H1 (cell line): ENCODE measurements around the gene NUB1. TPM values are rescaled to one million over a fixed set of nuclear protein-coding genes. Genes with fewer than 3 reads are reported as not detected.
A peak's percentile ranks its signal among the peaks of the same experiment; 100 is the strongest.

Experiments used
- CTCF ChIA-PET: fragments of 300-600 bp; sonication (Branson Sonifier 250); formaldehyde crosslinking; loops from one replicate; lab custom pipeline; 2021; ENCODE audit not compliant: partially characterized antibody; lab: Charles Lee
- POLR2A ChIA-PET: fragments of 300-600 bp; sonication (Branson Sonifier 250); formaldehyde crosslinking; loops from one replicate; lab custom pipeline; 2021; ENCODE audit warnings: inconsistent platforms; ENCODE audit not compliant: partially characterized antibody; lab: Charles Lee
- DNase-seq, 2 experiments: peaks; one replicate each; pipeline versions ENCODE4 v3.0.0 to v3.0.0-alpha.2; 2010 to 2022; ENCODE audit warnings: low spot score in 2 of 2, low read depth in 1 of 2, mixed read lengths in 1 of 2
- FAIRE-seq: peaks from 2 replicates; lab custom pipeline; 2011; peaks lifted over from hg19 to GRCh38; lab: Jason Lieb, UNC
- H2AFZ ChIP-seq: 2 replicates; pipeline ENCODE4 v1.8.1; 2012; ENCODE audit warnings: low read length, inconsistent platforms
- H2AK5ac ChIP-seq: 2 replicates; pipeline ENCODE4 v1.6.1; 2013; ENCODE audit warnings: low read depth, low read length
- H2BK120ac ChIP-seq: replicated peaks from 2 replicates; pipeline ENCODE3; 2013; ENCODE audit warnings: low read depth, low read length, inconsistent platforms
- H2BK12ac ChIP-seq: 2 replicates; pipeline ENCODE4 v1.6.1; 2013; ENCODE audit warnings: low read depth, low read length
- H2BK15ac ChIP-seq: 2 replicates; pipeline ENCODE4 v1.6.1; 2013; ENCODE audit warnings: low read length
- H2BK20ac ChIP-seq: 2 replicates; pipeline ENCODE4 v1.6.1; 2013; ENCODE audit warnings: low read length
- H2BK5ac ChIP-seq: 2 replicates; pipeline ENCODE4 v1.6.1; 2013; ENCODE audit warnings: low read depth, low read length
- H3K14ac ChIP-seq: 2 replicates; pipeline ENCODE4 v1.6.1; 2013; ENCODE audit warnings: inconsistent platforms; ENCODE audit not compliant: insufficient read length
- H3K18ac ChIP-seq: 2 replicates; pipeline ENCODE4 v1.6.1; 2013; ENCODE audit warnings: low read length; ENCODE audit errors: extremely low read depth
- H3K23ac ChIP-seq: 2 replicates; pipeline ENCODE4 v1.6.1; 2013; ENCODE audit warnings: inconsistent platforms; ENCODE audit not compliant: insufficient read length
- H3K23me2 ChIP-seq: 2 replicates; pipeline ENCODE4 v1.6.1; 2013; ENCODE audit warnings: low read depth, low read length
- H3K27ac ChIP-seq: 2 replicates; pipeline ENCODE4 v1.6.1; 2011; ENCODE audit warnings: low read depth, low read length, inconsistent platforms
- H3K27me3 ChIP-seq, 4 experiments: replicated peaks in 1 of 4; 1 replicate in 1 of 4; 2 replicates in 3 of 4; pipeline versions ENCODE4 v1.6.1 to v1.8.1; 2011 to 2013; ENCODE audit warnings: low read length in 3 of 4, mild to moderate bottlenecking in 3 of 4, inconsistent platforms in 2 of 4, mixed read lengths in 2 of 4, moderate library complexity in 1 of 4; ENCODE audit not compliant: control insufficient read depth in 3 of 4, insufficient read depth in 3 of 4; ENCODE audit errors: extremely low read depth in 1 of 4
- H3K36me3 ChIP-seq, 4 experiments: 2 replicates each; pipeline versions ENCODE4 v1.6.1 to v1.8.1; 2011 to 2013; ENCODE audit warnings: mild to moderate bottlenecking in 4 of 4, low read length in 3 of 4, moderate library complexity in 2 of 4, control low read depth in 1 of 4, inconsistent platforms in 1 of 4; ENCODE audit not compliant: insufficient read depth in 4 of 4, control insufficient read depth in 2 of 4
- H3K4ac ChIP-seq: replicated peaks from 2 replicates; pipeline ENCODE3; 2013; ENCODE audit warnings: low read length, low read depth, mixed read lengths, inconsistent platforms; ENCODE audit not compliant: insufficient read length
- H3K4me1 ChIP-seq, 4 experiments: replicated peaks in 1 of 4; 1 replicate in 1 of 4; 2 replicates in 3 of 4; pipeline versions ENCODE4 v1.6.1 to v1.8.1; 2011 to 2013; ENCODE audit warnings: low read length in 3 of 4, inconsistent platforms in 2 of 4, mixed read lengths in 1 of 4; ENCODE audit not compliant: insufficient read depth in 4 of 4, control insufficient read depth in 3 of 4
- H3K4me2 ChIP-seq, 2 experiments: 2 replicates each; pipeline versions ENCODE4 v1.6.1 to v1.8.1; 2011 to 2013; ENCODE audit warnings: low read depth in 2 of 2, low read length in 2 of 2, control low read depth in 1 of 2, inconsistent platforms in 1 of 2, mild to moderate bottlenecking in 1 of 2; ENCODE audit not compliant: insufficient read depth in 1 of 2
- H3K4me3 ChIP-seq, 4 experiments: fragments of 200-600, 300-600 bp in 1 of 4; sonication (generic), shearing (Covaris generic), sonication (Bioruptor Twin) in 1 of 4; 2 replicates each; pipeline versions ENCODE4 v1.5.1 to v1.8.1; 2011 to 2016; ENCODE audit warnings: low read length in 4 of 4, low read depth in 3 of 4, control low read depth in 2 of 4, inconsistent platforms in 2 of 4, mild to moderate bottlenecking in 2 of 4, mixed read lengths in 1 of 4, moderate library complexity in 1 of 4; ENCODE audit not compliant: insufficient read depth in 2 of 4; ENCODE audit errors: extremely low read depth in 1 of 4
- H3K56ac ChIP-seq: replicated peaks from 2 replicates; pipeline ENCODE3; 2013; ENCODE audit warnings: low read depth, mild to moderate bottlenecking, mixed read lengths, low read length, inconsistent platforms; ENCODE audit not compliant: insufficient read length
- H3K79me1 ChIP-seq: 2 replicates; pipeline ENCODE4 v1.6.1; 2013; ENCODE audit warnings: low read depth, low read length, control low read depth
- H3K79me2 ChIP-seq, 2 experiments: 2 replicates each; pipeline versions ENCODE4 v1.6.1 to v1.8.1; 2012 to 2013; ENCODE audit warnings: low read length in 2 of 2, mild to moderate bottlenecking in 2 of 2, inconsistent platforms in 1 of 2; ENCODE audit not compliant: insufficient read depth in 2 of 2, control insufficient read depth in 1 of 2
- H3K9ac ChIP-seq, 4 experiments: replicated peaks in 1 of 4; 1 replicate in 1 of 4; 2 replicates in 3 of 4; pipeline versions ENCODE4 v1.6.1 to v1.8.1; 2011 to 2013; ENCODE audit warnings: low read depth in 3 of 4, low read length in 3 of 4, control low read depth in 2 of 4, mild to moderate bottlenecking in 2 of 4, moderate library complexity in 2 of 4, inconsistent platforms in 1 of 4; ENCODE audit errors: extremely low read depth in 1 of 4
- H3K9me3 ChIP-seq, 2 experiments: 2 replicates each; pipeline versions ENCODE4 v1.6.1 to v1.8.1; 2012 to 2013; ENCODE audit warnings: mild to moderate bottlenecking in 2 of 2, moderate library complexity in 2 of 2, control low read depth in 1 of 2, inconsistent platforms in 1 of 2, low read depth in 1 of 2, low read length in 1 of 2, mixed read lengths in 1 of 2; ENCODE audit not compliant: insufficient read depth in 2 of 2
- H4K20me1 ChIP-seq, 2 experiments: replicated peaks in 1 of 2; 2 replicates each; pipeline versions ENCODE3 to v1.8.1; 2011 to 2013; ENCODE audit warnings: inconsistent platforms in 2 of 2, low read length in 2 of 2, mild to moderate bottlenecking in 1 of 2; ENCODE audit not compliant: insufficient read depth in 2 of 2, control insufficient read depth in 1 of 2
- H4K5ac ChIP-seq: 2 replicates; pipeline ENCODE4 v1.6.1; 2013; ENCODE audit warnings: low read length, low read depth, mixed read lengths, inconsistent platforms; ENCODE audit not compliant: insufficient read length
- H4K8ac ChIP-seq: 2 replicates; pipeline ENCODE4 v1.8.0; 2013; ENCODE audit warnings: mild to moderate bottlenecking, moderate library complexity, low read length, inconsistent platforms; ENCODE audit not compliant: insufficient read depth; ENCODE audit errors: extremely low read depth
- H4K91ac ChIP-seq: replicated peaks from 2 replicates; pipeline ENCODE3; 2013; ENCODE audit warnings: low read length, mixed read lengths, inconsistent platforms; ENCODE audit not compliant: insufficient read length
- CBX8 ChIP-seq: fragments of 300-800, 300-1000 bp; sonication (generic); IDR thresholded peaks from 2 replicates; pipeline ENCODE4 v1.7.1; 2016; ENCODE audit warnings: low read depth, low read length, borderline replicate concordance
- HDAC6 ChIP-seq: IDR thresholded peaks from one replicate; pipeline ENCODE4 v1.7.1; 2012; ENCODE audit warnings: low read depth, mild to moderate bottlenecking, inconsistent platforms, low read length, moderate library complexity
- KDM4A ChIP-seq: IDR thresholded peaks from one replicate; pipeline ENCODE4 v1.7.1; 2012; ENCODE audit warnings: low read depth, mild to moderate bottlenecking, moderate library complexity, low read length, inconsistent platforms; ENCODE audit not compliant: severe bottlenecking
- RXRA ChIP-seq: IDR thresholded peaks from 2 replicates; pipeline ENCODE4 v1.6.1; 2011; ENCODE audit warnings: low read depth, mild to moderate bottlenecking, low read length, moderate library complexity; ENCODE audit not compliant: insufficient read depth
- SAP30 ChIP-seq: fragments of 300-600 bp; sonication (generic); IDR thresholded peaks from 2 replicates; pipeline ENCODE4 v1.7.1; 2012; ENCODE audit warnings: low read length, moderate library complexity, mild to moderate bottlenecking, inconsistent platforms; ENCODE audit not compliant: insufficient read depth, insufficient replicate concordance
- SIX5 ChIP-seq: IDR thresholded peaks from 2 replicates; pipeline ENCODE4 v1.6.1; 2011; ENCODE audit warnings: mild to moderate bottlenecking, low read depth, low read length
- SP2 ChIP-seq: IDR thresholded peaks from 2 replicates; pipeline ENCODE4 v1.6.1; 2012; ENCODE audit warnings: mild to moderate bottlenecking, low read length, inconsistent platforms
- TBP ChIP-seq: IDR thresholded peaks from 2 replicates; pipeline ENCODE4 v1.6.1; 2011; ENCODE audit warnings: low read depth, low read length, improper control_type of control experiment
- WGBS, 2 experiments: shearing (Covaris generic) in 1 of 2; methylation state at CpG; one replicate each; pipeline versions ENCODE4 v1.1.6 to v1.1.7; 2013 to 2015; ENCODE audit warnings: low lambda C conversion rate in 2 of 2, mixed read lengths in 2 of 2, inconsistent platforms in 1 of 2, low coverage in 1 of 2, missing lambda C conversion rate in 1 of 2; ENCODE audit not compliant: insufficient replicate concordance in 2 of 2, insufficient coverage in 1 of 2, insufficient read length in 1 of 2; ENCODE audit errors: extremely low coverage in 1 of 2, missing lambda C conversion rate in 1 of 2; 5-methylcytosine and 5-hydroxymethylcytosine counted together
- polyA plus RNA-seq, 7 experiments: library from polyadenylated mRNA; depleted of rRNA in 3 of 7; stranded (reverse) in 5 of 7; unstranded in 2 of 7; fragments of >200 nt in 5 of 7; fragments of 200-250 nt in 2 of 7; gene quantifications; 1 replicate in 5 of 7; 2 replicates in 1 of 7; 4 replicates in 1 of 7; pipeline versions ENCODE4 v1.2.1 to v1.2.3, GENCODE V29; 2011 to 2013; ENCODE audit warnings: missing spikeins in 2 of 7, mixed read lengths in 2 of 7
- total RNA-seq: library from RNA; stranded (reverse); fragmentation: NEBNext Ultra II Directional; extraction: Animal tissue kit (Norgen Biotek cat#: 25700); gene quantifications from 2 replicates; pipeline ENCODE4 v1.2.1, GENCODE V29; 2021
- TF ChIP-seq, protein P1 (sequence below): IDR thresholded peaks from 2 replicates; pipeline ENCODE4 v1.6.1; 2012; ENCODE audit warnings: inconsistent platforms
- TF ChIP-seq, protein P2 (sequence below): IDR thresholded peaks from 2 replicates; pipeline ENCODE4 v1.6.1; 2011; ENCODE audit warnings: low read length, improper control_type of control experiment

The NUB1 gene
- total and polyA plus RNA-seq, 2 of the 8 experiments (the other 6 are each of a cell fraction or from before 2014, with no cell fraction given) = 22.1 to 43.5 TPM

DNA sequence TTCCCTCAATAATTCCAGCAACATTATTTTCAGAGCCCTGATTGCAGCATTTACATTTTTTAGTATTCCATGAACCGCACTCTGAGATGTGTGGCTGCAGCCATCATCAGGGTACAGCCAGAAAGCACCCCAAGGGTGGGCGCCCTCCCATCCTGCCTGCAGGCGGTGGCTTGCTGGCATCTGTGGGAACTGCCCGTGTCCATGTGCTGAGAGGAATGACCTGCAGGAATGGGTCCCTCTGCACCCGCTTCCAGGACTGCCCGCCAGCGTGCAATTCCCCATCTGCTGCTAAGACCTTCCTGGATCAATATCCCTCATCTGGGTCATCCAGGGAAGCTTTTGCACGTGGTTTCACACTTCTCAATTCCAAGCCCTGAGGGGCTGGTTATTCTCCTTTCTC lies 32.8 kb upstream of the NUB1 start:
- Histone ChIP-seq H3K56ac (no peak overlapping the region), H3K79me2 (no peaks in the 10 kb centered on the region), H3K4me1 (peaks cover 0 to under 1% (median 0%) of the 10 kb centered on the region in 4 experiments; a peak in 1 of 7 replicates), H4K20me1 (peaks cover 0 to 9% of the 10 kb centered on the region in 2 experiments), H2BK120ac (no peak overlapping the region), H3K4ac (no peak overlapping the region), H3K27me3 (peaks cover 0 to 2% (median under 1%) of the 10 kb centered on the region in 4 experiments; a peak in 2 of 7 replicates), H3K4me2 (no peak overlapping the region), H2BK15ac (no peak overlapping the region), H2AFZ (no peak overlapping the region), H4K8ac (no peak overlapping the region), H3K23me2 (peaks cover 13% of the 10 kb centered on the region; the same call in 1 of the 2 replicates), H2BK5ac (no peak overlapping the region), H3K23ac (no peak overlapping the region), H2BK12ac (no peak overlapping the region), H3K18ac (no peak overlapping the region), H3K4me3 (no peak overlapping the region), H3K79me1 (no peaks in the 10 kb centered on the region), H3K27ac (no peak overlapping the region), H3K9ac (no peak overlapping the region), H2BK20ac (no peak overlapping the region), H3K14ac (no peak overlapping the region), H4K5ac (no peak overlapping the region), H3K9me3 (peaks cover 12 to 13% of the 10 kb centered on the region in 2 experiments), H2AK5ac (no peak overlapping the region), H3K36me3 (no peaks in the 10 kb centered on the region), H4K91ac (no peak overlapping the region)
- peak in 1 of 2 experiments; percentile 36 for DNase-seq
- ChIA-PET CTCF (interaction anchor here (1.6 to 3.9 kb wide), 3 partner anchors 12 to 81 kb away, joined by 3 to 51 read pairs (median 26); no protein-coding TSS in a partner anchor), POLR2A (no interaction called here)
- FAIRE-seq = no peak
- TF ChIP-seq SIX5 (no peak), SAP30 (no peak), SP2 (no peak), CBX8 (no peak), KDM4A (no peak), HDAC6 (no peak), TBP (no peak), RXRA (no peak)
- TF ChIP-seq, protein P1, sequence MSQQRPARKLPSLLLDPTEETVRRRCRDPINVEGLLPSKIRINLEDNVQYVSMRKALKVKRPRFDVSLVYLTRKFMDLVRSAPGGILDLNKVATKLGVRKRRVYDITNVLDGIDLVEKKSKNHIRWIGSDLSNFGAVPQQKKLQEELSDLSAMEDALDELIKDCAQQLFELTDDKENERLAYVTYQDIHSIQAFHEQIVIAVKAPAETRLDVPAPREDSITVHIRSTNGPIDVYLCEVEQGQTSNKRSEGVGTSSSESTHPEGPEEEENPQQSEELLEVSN = no peak
- TF ChIP-seq, protein P2, sequence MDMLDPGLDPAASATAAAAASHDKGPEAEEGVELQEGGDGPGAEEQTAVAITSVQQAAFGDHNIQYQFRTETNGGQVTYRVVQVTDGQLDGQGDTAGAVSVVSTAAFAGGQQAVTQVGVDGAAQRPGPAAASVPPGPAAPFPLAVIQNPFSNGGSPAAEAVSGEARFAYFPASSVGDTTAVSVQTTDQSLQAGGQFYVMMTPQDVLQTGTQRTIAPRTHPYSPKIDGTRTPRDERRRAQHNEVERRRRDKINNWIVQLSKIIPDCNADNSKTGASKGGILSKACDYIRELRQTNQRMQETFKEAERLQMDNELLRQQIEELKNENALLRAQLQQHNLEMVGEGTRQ = no peak
- WGBS, 2 experiments = 92% methylated on average over 8 of the region's 8 CpGs; no CpG with 5 or more reads in 1 of the 2 experiments
